OCI-LY1 (cell line): Measurements from ENCODE around the gene UBE2D1.
A peak's percentile ranks its signal among the peaks of the same experiment; 100 is the strongest.

Experiments
- H2AFZ ChIP-seq: fragments of 200-600 bp; sonication (generic), shearing (Covaris generic); 2 replicates; pipeline ENCODE4 v1.6.0; 2014; ENCODE audit warnings: antibody characterized with exemption, mild to moderate bottlenecking, low read length
- H3F3A ChIP-seq: fragments of 200-600 bp; sonication (generic), shearing (Covaris generic); 2 replicates; pipeline ENCODE4 v1.6.0; 2014; ENCODE audit warnings: mild to moderate bottlenecking, antibody characterized with exemption, low read length, moderate library complexity; ENCODE audit not compliant: insufficient read depth
- H3K27ac ChIP-seq: fragments of 200-600 bp; sonication (generic); 2 replicates; pipeline ENCODE4 v1.5.1; 2014; ENCODE audit warnings: low read length, mixed run types, mild to moderate bottlenecking, low read depth; ENCODE audit not compliant: poor library complexity, severe bottlenecking
- H3K27me3 ChIP-seq: fragments of 200-600 bp; sonication (generic); 2 replicates; pipeline ENCODE4 v1.6.0; 2014; ENCODE audit warnings: antibody characterized with exemption, mild to moderate bottlenecking, low read length, moderate library complexity; ENCODE audit not compliant: insufficient read depth
- H3K36me3 ChIP-seq: fragments of 200-600 bp; sonication (generic); 2 replicates; pipeline ENCODE4 v1.6.1; 2014; ENCODE audit warnings: mild to moderate bottlenecking, antibody characterized with exemption, low read length, moderate library complexity, mixed read lengths; ENCODE audit not compliant: insufficient read depth
- H3K4me1 ChIP-seq: fragments of 200-600 bp; sonication (generic); 2 replicates; pipeline ENCODE4 v1.5.1; 2014; ENCODE audit warnings: mild to moderate bottlenecking, low read length, moderate library complexity; ENCODE audit not compliant: insufficient read depth, severe bottlenecking
- H3K4me2 ChIP-seq: fragments of 200-600 bp; sonication (generic), shearing (Covaris generic); 2 replicates; pipeline ENCODE4 v1.6.1; 2014; ENCODE audit warnings: low read length
- H3K4me3 ChIP-seq: fragments of 200-600 bp; sonication (generic); 2 replicates; pipeline ENCODE4 v1.5.1; 2014; ENCODE audit warnings: low read length, low read depth, mild to moderate bottlenecking, mixed read lengths; ENCODE audit not compliant: poor library complexity, severe bottlenecking
- H3K79me2 ChIP-seq: fragments of 200-600 bp; shearing (Covaris generic); 2 replicates; pipeline ENCODE4 v1.6.1; 2016; ENCODE audit warnings: mixed run types, low read length, mixed read lengths; ENCODE audit not compliant: insufficient read depth
- H3K9ac ChIP-seq: fragments of 200-600 bp; sonication (generic), shearing (Covaris generic); 2 replicates; pipeline ENCODE4 v1.6.1; 2014; ENCODE audit warnings: mild to moderate bottlenecking, low read length, mixed read lengths
- H3K9me2 ChIP-seq: fragments of 200-600 bp; sonication (generic), shearing (Covaris generic); 2 replicates; pipeline ENCODE4 v1.6.1; 2014; ENCODE audit warnings: low read depth, mild to moderate bottlenecking, low read length, mixed read lengths
- H3K9me3 ChIP-seq: fragments of 200-600 bp; shearing (Covaris generic); 2 replicates; pipeline ENCODE4 v1.6.1; 2014; ENCODE audit warnings: low read length, mixed read lengths
- H4K20me1 ChIP-seq: fragments of 200-600 bp; sonication (generic), shearing (Covaris generic); 2 replicates; pipeline ENCODE4 v1.6.0; 2016; ENCODE audit warnings: mild to moderate bottlenecking, low read length; ENCODE audit not compliant: insufficient read depth
- CTCF ChIP-seq: fragments of 200-600 bp; sonication (generic), shearing (Covaris generic); IDR thresholded peaks from 2 replicates; pipeline ENCODE4 v1.5.1; 2017; ENCODE audit warnings: mild to moderate bottlenecking, antibody characterized with exemption, low read length, moderate library complexity, mixed read lengths
- EZH2 ChIP-seq: fragments of 200-600 bp; sonication (generic), shearing (Covaris generic); IDR thresholded peaks from 2 replicates; pipeline ENCODE4 v1.8.0; 2017; ENCODE audit warnings: borderline replicate concordance, mixed run types, mild to moderate bottlenecking, antibody characterized with exemption, low read length, moderate library complexity, mixed read lengths

Gene UBE2D1

GRCh38 chr10:58336242-58336641, 1.4 kb downstream of the UBE2D1 start:
- H3K9me3 ChIP-seq: no peaks in the 10 kb centered on the region
- peak overlapping the region; percentile 92 for H3K4me3 ChIP-seq
- H3F3A ChIP-seq: no peaks in the 10 kb centered on the region
- H3K4me1 ChIP-seq: peaks cover 18% of the 10 kb centered on the region
- H3K9ac ChIP-seq: peak overlapping the region; percentile 84; the same call in 1 of the 2 replicates
- no peak overlapping the region for H2AFZ ChIP-seq
- H3K27ac ChIP-seq: no peak overlapping the region
- TF ChIP-seq EZH2: no peak
- TF ChIP-seq CTCF: no peak
- no peaks in the 10 kb centered on the region for H3K27me3 ChIP-seq
- H4K20me1 ChIP-seq: no peaks in the 10 kb centered on the region
- H3K9me2 ChIP-seq: no peaks in the 10 kb centered on the region
- H3K36me3 ChIP-seq: no peaks in the 10 kb centered on the region
- H3K4me2 ChIP-seq: peak overlapping the region; percentile 98
- peaks cover 27% of the 10 kb centered on the region for H3K79me2 ChIP-seq

DNA sequence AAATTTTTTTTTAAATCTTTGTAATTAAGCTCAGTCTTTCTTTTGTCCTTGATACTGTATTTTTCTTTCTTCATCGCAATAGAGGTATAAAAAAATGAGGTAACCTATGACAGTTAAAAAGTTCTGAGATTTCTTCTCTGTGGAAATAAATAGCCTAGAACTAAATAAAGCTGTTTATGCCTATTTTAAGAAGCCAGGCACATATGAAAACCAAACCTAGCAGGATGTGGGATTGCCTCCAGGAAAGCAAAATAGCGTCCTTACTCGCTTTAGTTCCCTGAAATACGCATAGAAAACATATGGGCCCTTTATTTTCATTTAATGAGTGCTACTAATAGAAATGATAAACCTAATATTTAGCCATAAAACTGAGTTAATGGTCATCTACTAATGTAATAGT, 6.6 kb downstream of the UBE2D1 start:
- Histone ChIP-seq H3K4me3 (no peak overlapping the region), H4K20me1 (no peaks in the 10 kb centered on the region), H3K79me2 (peaks cover 16% of the 10 kb centered on the region), H3K27me3 (no peaks in the 10 kb centered on the region), H3K36me3 (no peaks in the 10 kb centered on the region), H3K27ac (no peak overlapping the region), H3K9ac (no peak overlapping the region), H3K4me1 (peaks cover 9% of the 10 kb centered on the region), H3K9me2 (no peaks in the 10 kb centered on the region), H3K4me2 (no peak overlapping the region), H3K9me3 (no peaks in the 10 kb centered on the region), H3F3A (no peaks in the 10 kb centered on the region), H2AFZ (no peak overlapping the region)
- TF ChIP-seq EZH2: no peak
- TF ChIP-seq CTCF: no peak

GRCh38 chr10:58341947-58342346, 7.1 kb downstream of the UBE2D1 start:
- no peaks in the 10 kb centered on the region for H3F3A ChIP-seq
- no peaks in the 10 kb centered on the region for H3K9me3 ChIP-seq
- no peaks in the 10 kb centered on the region for H3K27me3 ChIP-seq
- no peaks in the 10 kb centered on the region for H3K36me3 ChIP-seq
- no peak for TF ChIP-seq CTCF
- no peak for TF ChIP-seq EZH2
- no peak overlapping the region for H3K9ac ChIP-seq
- no peak overlapping the region for H3K4me2 ChIP-seq
- no peak overlapping the region for H2AFZ ChIP-seq
- H3K9me2 ChIP-seq: no peaks in the 10 kb centered on the region
- H3K79me2 ChIP-seq: peaks cover 10% of the 10 kb centered on the region; the same call in 1 of the 2 replicates
- H3K27ac ChIP-seq: no peak overlapping the region
- H3K4me1 ChIP-seq: peaks cover 5% of the 10 kb centered on the region
- H4K20me1 ChIP-seq: no peaks in the 10 kb centered on the region
- no peak overlapping the region for H3K4me3 ChIP-seq
